ENCODE measurements around the gene GPX6.

DNA sequence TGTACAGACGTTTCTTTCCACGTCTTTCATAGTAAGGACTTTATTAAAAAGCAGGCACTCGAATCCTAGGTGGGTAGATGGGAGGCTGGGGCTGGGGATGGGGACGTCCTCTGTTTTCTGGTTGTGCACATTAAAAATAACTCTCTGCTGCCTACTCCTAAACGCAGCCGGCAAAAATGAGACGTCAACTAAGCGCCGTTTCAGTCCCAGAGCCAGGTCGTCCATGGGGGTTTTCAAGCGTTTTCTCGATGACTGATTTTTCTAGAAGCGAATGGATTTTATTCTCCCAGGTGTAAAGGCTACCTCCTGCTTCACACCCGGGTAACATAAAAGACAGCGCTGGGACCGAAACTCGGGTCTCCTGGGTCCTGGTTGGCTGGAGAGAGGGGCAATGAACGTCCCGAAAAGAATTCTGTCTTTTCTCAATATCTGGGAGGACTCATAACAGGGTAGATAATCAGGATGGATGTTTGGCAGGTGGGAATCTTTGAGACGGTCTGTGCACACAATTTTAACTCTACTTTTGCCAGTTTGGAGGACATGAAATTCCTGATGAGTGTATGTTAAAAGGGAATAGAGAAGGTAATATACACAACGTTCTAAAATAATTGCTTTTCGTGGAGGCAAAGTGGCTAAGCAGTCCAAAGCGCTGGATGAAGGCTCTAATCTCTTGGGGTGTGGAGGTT, 25.2 kb downstream of the GPX6 start:
- TF ChIP-seq ZNF274 (IDR thresholded peaks at IDR 0.05; ENCODE audit: low read depth, low read length) (no peak), SUZ12 (IDR thresholded peaks at IDR 0.05; ENCODE audit: extremely low read depth, insufficient read depth, insufficient read length) (no peak)

Data from NT2/D1 (cell line).